Daoy (cell line): Measurements from ENCODE around the gene DENND1A. TPM values are rescaled to one million over a fixed set of nuclear protein-coding genes. Genes with fewer than 3 reads are reported as not detected.

Experiments used
- DNase-seq: peaks from one replicate; pipeline ENCODE4 v3.0.0-alpha.2; 2015; ENCODE audit warnings: low read depth
- total RNA-seq: library from RNA; depleted of rRNA; stranded (reverse); fragments of >200 nt; shearing (Covaris generic); gene quantifications from 2 replicates; pipeline ENCODE4 v1.2.3, GENCODE V29; 2014

Gene DENND1A
- total RNA-seq, 1 experiment from 2014 or later: 9.9 TPM

GRCh38 chr9:123530244-123530643 is 399.7 kb downstream of the DENND1A start:
- DNase-seq: no peak

- DNase-seq: no peak
These were observed 401.4 kb downstream of the DENND1A start for GRCh38 chr9:123528501-123528900.

- DNase-seq: no peak
These were observed 401.9 kb downstream of the DENND1A start for GRCh38 chr9:123527981-123528380.

GRCh38 chr9:123525957-123526356 is 404.0 kb downstream of the DENND1A start:
- DNase-seq: no peak

- DNase-seq: no peak
These were observed 404.5 kb downstream of the DENND1A start for GRCh38 chr9:123525424-123525823.

- DNase-seq: no peak
These were observed 405.1 kb downstream of the DENND1A start for GRCh38 chr9:123524866-123525265.

- no peak for DNase-seq
These were observed 406.1 kb downstream of the DENND1A start for GRCh38 chr9:123523845-123524244.

- DNase-seq: no peak
These were observed 406.9 kb downstream of the DENND1A start for GRCh38 chr9:123523001-123523400.

- DNase-seq: no peak
These were observed 407.7 kb downstream of the DENND1A start for GRCh38 chr9:123522251-123522650.

- DNase-seq: no peak
These were observed 411.6 kb downstream of the DENND1A start for GRCh38 chr9:123518338-123518737.

- no peak for DNase-seq
These were observed 412.4 kb downstream of the DENND1A start for GRCh38 chr9:123517512-123517911.

- no peak for DNase-seq
These were observed 415.2 kb downstream of the DENND1A start for GRCh38 chr9:123514766-123515165.

GRCh38 chr9:123513554-123513953 is 416.4 kb downstream of the DENND1A start:
- DNase-seq: no peak

- no peak for DNase-seq
These were observed 418.3 kb downstream of the DENND1A start for GRCh38 chr9:123511326-123512277.

- DNase-seq: no peak
These were observed 420.3 kb downstream of the DENND1A start for GRCh38 chr9:123509646-123510045.

GRCh38 chr9:123508048-123508447 is 421.9 kb downstream of the DENND1A start:
- no peak for DNase-seq

- no peak for DNase-seq
These were observed 424.4 kb downstream of the DENND1A start for GRCh38 chr9:123505496-123505895.

GRCh38 chr9:123500336-123500735 is 429.6 kb downstream of the DENND1A start:
- no peak for DNase-seq

GRCh38 chr9:123497830-123498229 is 432.1 kb downstream of the DENND1A start:
- no peak for DNase-seq

- no peak for DNase-seq
These were observed 434.2 kb downstream of the DENND1A start for GRCh38 chr9:123495731-123496130.

GRCh38 chr9:123493627-123494026 is 436.3 kb downstream of the DENND1A start:
- DNase-seq: no peak

- no peak for DNase-seq
These were observed 439.2 kb downstream of the DENND1A start for GRCh38 chr9:123490688-123491087.

- DNase-seq: no peak
These were observed 441.1 kb downstream of the DENND1A start for GRCh38 chr9:123488722-123489321.
